Ovary (tissue), 9 donors: ENCODE measurements around the gene SHC3. TPM values are rescaled to one million over a fixed set of nuclear protein-coding genes. Genes with fewer than 3 reads are reported as not detected.

ENCODE experiments used
- DNase-seq, 5 donors: peaks; one replicate each; pipeline ENCODE4 v3.0.0-alpha.2; 2019 to 2020
- H3K27ac ChIP-seq, 2 donors: fragments of 200-600 bp; one replicate each; pipeline versions ENCODE4 v1.5.1 to v1.8.0; 2019 to 2022
- H3K27me3 ChIP-seq: fragments of 200-600 bp; one replicate; pipeline ENCODE4 v1.8.0; 2022
- H3K36me3 ChIP-seq: fragments of 200-600 bp; sonication (generic); one replicate; pipeline ENCODE4 v1.5.1; 2019
- H3K4me1 ChIP-seq: one replicate; pipeline ENCODE4 v1.8.1; 2013; ENCODE audit warnings: mild to moderate bottlenecking, moderate library complexity; ENCODE audit not compliant: insufficient read depth
- H3K4me3 ChIP-seq: fragments of 200-600 bp; sonication (generic); one replicate; pipeline ENCODE4 v1.5.1; 2017
- H3K9me3 ChIP-seq, 2 donors: fragments of 200-600 bp in 1 of 2; sonication (generic) in 1 of 2; one replicate each; pipeline versions ENCODE4 v1.5.1 to v1.8.1; 2013 to 2019; ENCODE audit warnings: mild to moderate bottlenecking in 1 of 2, moderate library complexity in 1 of 2
- EP300 ChIP-seq: sonication (generic); formaldehyde crosslinking; IDR thresholded peaks from one replicate; pipeline ENCODE4 v1.6.1; 2017; ENCODE audit warnings: antibody characterized with exemption
- POLR2A ChIP-seq: fragments of 450-650 bp; IDR thresholded peaks from one replicate; pipeline ENCODE4 v1.6.1; 2017; ENCODE audit warnings: antibody characterized with exemption, mild to moderate bottlenecking, moderate library complexity
- WGBS, 3 donors: extraction: QIAGEN DNeasy Blood & Tissue Kit in 1 of 3; methylation state at CpG; one replicate each; pipeline versions ENCODE4 v1.1.5 to v1.1.7; 2013 to 2017; 5-methylcytosine and 5-hydroxymethylcytosine counted together
- intact Hi-C, 4 donors: fragments of 100-400 bp; cut with DNase I; formaldehyde crosslinking; loops; one replicate each; pipeline versions ENCODE4 v1.11.0 to v1.15.1; 2022 to 2023
- polyA plus RNA-seq, 2 donors: library from polyadenylated mRNA; stranded (reverse); fragments of 200-250 nt in 1 of 2; fragments of 350-450 nt in 1 of 2; fragmentation: Illumina TruSeq in 1 of 2; extraction: RNeasy Lipid Tissue Mini Kit (QIAGEN cat#74804) in 1 of 2; gene quantifications; one replicate each; pipeline ENCODE4 v1.2.3, GENCODE V29; 2013 to 2014
- total RNA-seq, 7 donors: library from RNA; depleted of rRNA in 2 of 7; stranded (reverse); fragments of >200 nt in 2 of 7; fragmentation: NEBNext Ultra II Directional in 3 of 7; extraction: Animal tissue kit (Norgen Biotek cat#: 25700) in 3 of 7; gene quantifications; one replicate each; pipeline versions ENCODE4 v1.1.0 to v1.2.4, GENCODE V29; 2016 to 2023
- TF ChIP-seq, protein P1 (sequence below), 3 donors: fragments of 450-650 bp in 2 of 3; fragments of 200-600 bp in 1 of 3; IDR thresholded peaks; one replicate each; pipeline versions ENCODE4 v1.5.1 to v1.8.0; 2016 to 2022; ENCODE audit warnings: antibody characterized with exemption in 3 of 3, mild to moderate bottlenecking in 1 of 3
- donor health status: DM: no; HTN: no; CAD: no; lungs with moderate emphysema.
- donor health status: DM: no; HTN: no; CAD: no.
- donor health status: Bipolar disorder and iron deficiency.
- donor health status: DM: yes; HTN: yes; CAD: no.
- donor health status: DM: no; HTN: no; CAD: no.
- donor health status: DM: yes; HTN: yes; CAD: no.

The SHC3 gene
- total and polyA plus RNA-seq, 9 donors, result 0.05 to 1.0 (median 0.46) TPM

DNA sequence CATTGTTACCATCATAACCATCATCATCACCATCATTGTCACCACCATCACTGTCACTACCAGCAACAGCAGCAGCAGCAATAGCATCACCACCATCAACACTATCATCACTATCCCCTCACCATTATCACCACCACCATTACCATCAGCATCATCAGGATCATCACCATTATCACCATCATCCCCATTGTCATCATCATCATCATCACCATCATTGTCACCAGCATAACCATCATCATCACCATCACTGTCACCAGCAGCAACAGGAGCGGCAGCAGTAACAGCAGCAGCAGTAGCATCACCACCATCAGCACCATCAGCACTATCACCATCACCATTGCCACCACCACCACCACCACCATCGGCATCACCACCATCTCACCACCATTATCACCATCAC lies 139.0 kb downstream of the SHC3 start:
- no peaks in the 10 kb centered on the region for H3K9me3 ChIP-seq
- 96 to 97% (median 97%) methylated on average over 2 of the region's 2 CpGs for WGBS, 3 donors
- intact Hi-C loops, result no loop called here
- H3K27me3 ChIP-seq, result no peaks in the 10 kb centered on the region
- TF ChIP-seq, protein P1, sequence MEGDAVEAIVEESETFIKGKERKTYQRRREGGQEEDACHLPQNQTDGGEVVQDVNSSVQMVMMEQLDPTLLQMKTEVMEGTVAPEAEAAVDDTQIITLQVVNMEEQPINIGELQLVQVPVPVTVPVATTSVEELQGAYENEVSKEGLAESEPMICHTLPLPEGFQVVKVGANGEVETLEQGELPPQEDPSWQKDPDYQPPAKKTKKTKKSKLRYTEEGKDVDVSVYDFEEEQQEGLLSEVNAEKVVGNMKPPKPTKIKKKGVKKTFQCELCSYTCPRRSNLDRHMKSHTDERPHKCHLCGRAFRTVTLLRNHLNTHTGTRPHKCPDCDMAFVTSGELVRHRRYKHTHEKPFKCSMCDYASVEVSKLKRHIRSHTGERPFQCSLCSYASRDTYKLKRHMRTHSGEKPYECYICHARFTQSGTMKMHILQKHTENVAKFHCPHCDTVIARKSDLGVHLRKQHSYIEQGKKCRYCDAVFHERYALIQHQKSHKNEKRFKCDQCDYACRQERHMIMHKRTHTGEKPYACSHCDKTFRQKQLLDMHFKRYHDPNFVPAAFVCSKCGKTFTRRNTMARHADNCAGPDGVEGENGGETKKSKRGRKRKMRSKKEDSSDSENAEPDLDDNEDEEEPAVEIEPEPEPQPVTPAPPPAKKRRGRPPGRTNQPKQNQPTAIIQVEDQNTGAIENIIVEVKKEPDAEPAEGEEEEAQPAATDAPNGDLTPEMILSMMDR (IDR thresholded peaks at IDR 0.05), result no peak
- TF ChIP-seq EP300, result no peak
- no peak for TF ChIP-seq POLR2A
- no peak overlapping the region for H3K4me3 ChIP-seq
- no peak for DNase-seq
- H3K4me1 ChIP-seq, result no peaks in the 10 kb centered on the region
- H3K27ac ChIP-seq, result no peak overlapping the region
- no peaks in the 10 kb centered on the region for H3K36me3 ChIP-seq

DNA sequence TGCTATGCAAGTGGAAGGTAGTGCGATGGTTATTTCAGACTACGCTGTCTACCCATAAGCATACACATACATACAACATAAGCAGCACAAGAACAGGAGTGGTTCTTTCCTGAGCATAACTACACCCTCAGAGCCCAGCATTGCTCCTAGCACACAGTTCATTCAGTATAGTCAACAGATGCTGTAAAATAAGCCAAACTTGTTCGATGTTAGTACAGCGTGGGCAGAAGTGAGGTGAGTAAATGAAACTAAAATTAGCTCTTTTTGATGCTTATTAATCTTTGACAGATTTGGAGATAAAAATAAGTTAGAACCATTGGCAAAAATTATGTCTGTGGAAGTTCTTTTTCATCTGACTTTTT lies 139.5 kb downstream of the SHC3 start:
- WGBS, 3 donors, result 94 to 98% (median 95%) methylated on average over 4 of the region's 4 CpGs
- no peaks in the 10 kb centered on the region for H3K27me3 ChIP-seq
- H3K27ac ChIP-seq, result no peak overlapping the region
- H3K4me1 ChIP-seq, result no peaks in the 10 kb centered on the region
- DNase-seq, result no peak
- no peaks in the 10 kb centered on the region for H3K36me3 ChIP-seq
- intact Hi-C loops, result no loop called here
- H3K4me3 ChIP-seq, result no peak overlapping the region
- TF ChIP-seq POLR2A (no peak), EP300 (no peak)
- TF ChIP-seq, protein P1 (IDR thresholded peaks at IDR 0.05), result no peak
- H3K9me3 ChIP-seq, result no peaks in the 10 kb centered on the region

DNA sequence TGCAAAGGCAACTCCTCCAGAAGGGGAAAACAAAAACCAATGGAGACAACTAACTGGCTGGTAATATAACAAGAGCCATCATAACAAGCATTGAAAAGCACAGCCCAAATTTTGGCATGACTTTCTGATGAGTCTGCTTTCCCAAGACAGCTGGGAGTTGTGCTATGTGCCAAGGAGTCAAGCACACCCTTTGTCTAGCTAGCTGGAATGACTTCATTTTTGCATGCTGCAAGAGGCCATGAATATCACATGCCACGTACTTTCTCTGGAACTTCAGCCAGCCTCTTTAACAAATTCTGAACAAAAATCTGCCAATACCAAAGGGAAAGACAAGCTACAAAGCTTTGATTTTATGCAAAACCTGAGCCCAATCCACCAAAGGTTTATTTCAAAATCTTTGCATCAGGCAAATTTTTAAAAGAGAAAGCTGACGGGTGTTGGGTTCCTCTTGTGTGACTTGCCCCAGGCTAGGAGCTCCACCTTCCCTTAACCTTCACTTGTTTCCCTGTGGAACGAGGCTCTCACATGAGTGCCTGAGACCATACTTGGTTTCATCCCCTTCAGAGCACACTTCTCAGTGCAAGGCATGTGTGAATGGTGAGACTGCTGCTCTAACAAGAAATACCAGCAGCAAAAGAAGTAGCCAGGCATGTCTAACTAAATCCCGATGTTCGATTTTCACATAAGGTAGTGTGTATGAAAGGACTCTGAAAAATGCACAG lies 140.1 kb downstream of the SHC3 start:
- intact Hi-C loops, result no loop called here
- TF ChIP-seq, protein P1 (IDR thresholded peaks at IDR 0.05), result no peak
- no peak for TF ChIP-seq POLR2A
- TF ChIP-seq EP300, result no peak
- Histone ChIP-seq H3K4me3 (no peak overlapping the region), H3K4me1 (no peaks in the 10 kb centered on the region), H3K9me3 (no peaks in the 10 kb centered on the region), H3K27ac (no peak overlapping the region), H3K27me3 (no peaks in the 10 kb centered on the region), H3K36me3 (no peaks in the 10 kb centered on the region)
- 55 to 69% (median 64%) methylated on average over 5 of the region's 5 CpGs for WGBS, 3 donors
- DNase-seq, result no peak

DNA sequence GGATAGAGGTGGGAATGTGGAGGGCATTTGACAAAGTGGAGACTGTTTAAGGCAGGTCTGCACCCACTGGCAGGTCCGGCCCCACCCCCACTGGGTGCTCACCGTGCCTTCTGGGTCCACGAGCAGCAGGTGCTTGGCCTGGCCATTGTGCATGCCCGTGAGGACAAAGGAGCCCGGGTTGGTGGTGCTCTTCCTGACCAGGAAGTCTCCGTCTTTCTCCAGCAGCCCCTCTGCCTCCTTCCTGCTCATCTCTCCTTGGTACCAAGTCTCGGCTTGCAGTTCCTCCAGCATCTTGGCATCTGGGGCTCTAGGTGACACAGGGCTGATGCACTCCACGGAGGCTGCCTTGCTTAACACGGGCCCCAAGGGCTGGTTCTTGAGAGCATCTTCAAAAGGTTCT lies 140.7 kb downstream of the SHC3 start:
- no peak overlapping the region for H3K27ac ChIP-seq
- 86 to 93% (median 93%) methylated on average over 9 of the region's 9 CpGs for WGBS, 3 donors
- H3K4me3 ChIP-seq, result no peak overlapping the region
- no peak for DNase-seq
- no peaks in the 10 kb centered on the region for H3K36me3 ChIP-seq
- H3K9me3 ChIP-seq, result no peaks in the 10 kb centered on the region
- no peak for TF ChIP-seq EP300
- TF ChIP-seq POLR2A, result no peak
- TF ChIP-seq, protein P1 (IDR thresholded peaks at IDR 0.05), result no peak
- H3K27me3 ChIP-seq, result no peaks in the 10 kb centered on the region
- intact Hi-C loops, result no loop called here
- H3K4me1 ChIP-seq, result no peaks in the 10 kb centered on the region
